Osteocyte (in vitro differentiated cells): ENCODE results near the gene C1orf87. TPM values are rescaled to one million over a fixed set of nuclear protein-coding genes. Genes with fewer than 3 reads are reported as not detected.

Source experiments
- DNase-seq: peaks from one replicate; pipeline ENCODE4 v3.0.0; 2021; ENCODE audit warnings: mixed read lengths; ENCODE audit not compliant: unreplicated experiment; ENCODE audit errors: extremely low spot score
- H3K27ac Mint-ChIP-seq: one replicate; pipeline ENCODE4 v1.8.0; 2021; ENCODE audit warnings: mild to moderate bottlenecking, mixed read lengths; ENCODE audit not compliant: unreplicated experiment
- H3K27me3 Mint-ChIP-seq: one replicate; pipeline ENCODE4 v1.8.0; 2021; ENCODE audit warnings: mixed read lengths; ENCODE audit not compliant: unreplicated experiment
- H3K36me3 Mint-ChIP-seq: one replicate; pipeline ENCODE4 v1.8.0; 2021; ENCODE audit warnings: mixed read lengths; ENCODE audit not compliant: unreplicated experiment
- H3K4me1 Mint-ChIP-seq: one replicate; pipeline ENCODE4 v1.8.0; 2021; ENCODE audit warnings: mixed read lengths; ENCODE audit not compliant: unreplicated experiment
- H3K4me3 Mint-ChIP-seq: one replicate; pipeline ENCODE4 v1.8.0; 2021; ENCODE audit warnings: mild to moderate bottlenecking, moderate library complexity, mixed read lengths; ENCODE audit not compliant: unreplicated experiment
- H3K9me3 Mint-ChIP-seq: one replicate; pipeline ENCODE4 v1.8.0; 2021; ENCODE audit warnings: mixed read lengths; ENCODE audit not compliant: unreplicated experiment
- CTCF ChIP-seq: fragments of 200-600 bp; sonication (generic); IDR thresholded peaks from 2 replicates; pipeline ENCODE4 v1.5.0; 2021; ENCODE audit warnings: antibody characterized with exemption, mild to moderate bottlenecking, moderate library complexity
- total RNA-seq: library from RNA; stranded (reverse); gene quantifications from 2 replicates; pipeline ENCODE4 v1.2.1, GENCODE V29; 2021

Gene C1orf87
- total RNA-seq, 1 donor from 2014 or later: 0.94 TPM

DNA sequence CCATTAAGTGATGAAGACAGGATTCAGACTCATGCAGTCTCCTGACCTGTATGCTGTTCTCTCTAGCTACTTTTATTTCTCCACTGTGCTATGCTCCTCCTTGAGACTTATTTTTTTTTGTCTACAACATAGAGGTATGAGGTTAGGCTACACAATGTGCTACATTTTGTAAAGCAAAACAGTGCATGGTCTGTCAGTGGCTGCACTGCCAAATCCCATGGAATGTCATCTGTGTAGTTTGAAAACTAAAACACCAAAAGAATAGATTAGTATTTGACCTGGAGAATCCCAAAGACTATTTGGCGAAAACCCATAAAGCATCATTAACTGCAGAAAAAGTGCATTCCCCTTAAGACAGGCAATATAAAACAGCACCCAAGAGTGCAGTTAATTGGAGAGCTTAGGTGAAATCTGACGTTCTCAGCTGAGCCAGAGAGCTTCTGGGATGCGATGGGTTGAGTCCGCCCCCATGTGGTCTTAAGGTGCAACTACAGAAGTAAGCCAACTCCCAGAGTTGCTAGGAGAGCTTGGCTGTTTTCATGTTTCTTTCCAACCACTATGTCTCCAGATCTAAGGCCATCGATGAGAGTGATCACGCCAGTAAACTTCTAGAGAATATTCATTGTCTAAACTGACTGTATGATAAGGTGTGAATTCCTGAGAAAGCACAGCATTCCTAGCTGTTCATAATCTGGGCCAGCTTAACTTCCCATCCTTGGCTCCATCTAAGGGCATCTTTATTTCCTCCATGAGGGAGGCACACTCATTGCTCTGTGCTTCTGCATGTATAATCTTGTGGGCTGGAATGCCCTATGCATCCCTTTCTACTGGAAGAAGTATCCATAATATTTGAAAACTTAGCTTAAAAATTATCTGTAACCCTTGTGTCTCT lies 126.3 kb downstream of the C1orf87 start:
- Mint-ChIP-seq H3K4me3 (no peak overlapping the region), H3K36me3 (no peaks in the 10 kb centered on the region), H3K27ac (no peak overlapping the region), H3K9me3 (no peaks in the 10 kb centered on the region), H3K4me1 (no peaks in the 10 kb centered on the region), H3K27me3 (peaks cover 31% of the 10 kb centered on the region)
- peak; percentile 93 for TF ChIP-seq CTCF
- DNase-seq: no peak

DNA sequence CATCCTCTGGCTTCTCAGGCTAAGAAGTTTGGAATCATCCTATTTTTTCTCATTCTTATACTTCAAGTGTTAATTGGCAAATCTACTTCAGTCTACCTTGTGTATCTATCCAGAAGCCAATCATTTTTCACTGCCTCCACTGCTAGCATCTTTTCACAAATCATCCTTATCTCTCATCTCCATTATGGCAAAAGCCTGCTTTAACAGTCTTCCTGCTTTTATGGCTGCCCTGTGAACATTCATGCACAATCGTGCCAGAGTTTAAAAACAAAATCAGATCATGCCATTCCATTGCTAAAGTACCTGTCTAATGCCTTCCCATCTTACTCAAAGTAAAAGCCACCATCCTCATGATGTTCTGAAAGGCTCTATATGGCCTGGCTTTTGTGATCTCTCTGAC lies 127.8 kb downstream of the C1orf87 start:
- H3K27me3 Mint-ChIP-seq: peaks cover 36% of the 10 kb centered on the region
- no peak for DNase-seq
- H3K9me3 Mint-ChIP-seq: no peaks in the 10 kb centered on the region
- TF ChIP-seq CTCF: no peak
- no peak overlapping the region for H3K27ac Mint-ChIP-seq
- H3K4me1 Mint-ChIP-seq: no peaks in the 10 kb centered on the region
- no peak overlapping the region for H3K4me3 Mint-ChIP-seq
- no peaks in the 10 kb centered on the region for H3K36me3 Mint-ChIP-seq

Other genes with a start within 250 kb of the C1orf87 start
- 0.13 TPM in 1 of 2 replicates, not detected in the other for gene CYP2J2, start 147.0 kb downstream of the C1orf87 start, total RNA-seq